Skin of body (tissue), 2 donors: ENCODE results near the gene ARL5C. TPM values are rescaled to one million over a fixed set of nuclear protein-coding genes. Genes with fewer than 3 reads are reported as not detected.
A peak's percentile ranks its signal among the peaks of the same experiment; 100 is the strongest.

Experiments
- DNase-seq: peaks from one replicate; lab custom pipeline; 2025; lab: John Stamatoyannopoulos, UW
- total RNA-seq: library from RNA; depleted of rRNA; stranded (reverse); fragments of >200 nt; gene quantifications from one replicate; pipeline ENCODE4 v1.2.3, GENCODE V29; 2014

ARL5C gene
- total RNA-seq, 1 donor from 2014 or later = not detected

- DNase-seq = peak; percentile 21
These were observed 28.4 kb upstream of the ARL5C start for GRCh38 chr17:39194089-39194984.

DNA sequence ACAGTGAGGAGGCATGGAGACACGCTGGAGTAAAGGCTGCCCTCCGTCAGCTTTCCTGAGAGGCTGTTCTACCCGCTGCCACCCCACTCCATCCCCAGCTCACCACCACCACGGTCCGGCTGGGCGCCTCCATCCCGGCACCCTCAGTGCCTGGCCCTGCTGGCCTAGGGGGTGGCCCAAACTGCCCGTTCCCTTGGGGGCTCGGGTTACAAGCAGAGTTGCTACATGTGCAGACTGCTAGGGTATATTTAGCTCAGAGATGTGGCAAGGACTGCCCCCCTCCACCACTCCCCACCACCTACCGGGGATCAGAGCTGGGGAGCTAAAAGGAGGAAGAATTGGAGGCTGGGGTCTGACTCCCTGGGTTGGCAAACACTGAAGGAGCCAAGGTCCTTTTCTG is 27.4 kb upstream of the ARL5C start:
- DNase-seq = no peak

DNA sequence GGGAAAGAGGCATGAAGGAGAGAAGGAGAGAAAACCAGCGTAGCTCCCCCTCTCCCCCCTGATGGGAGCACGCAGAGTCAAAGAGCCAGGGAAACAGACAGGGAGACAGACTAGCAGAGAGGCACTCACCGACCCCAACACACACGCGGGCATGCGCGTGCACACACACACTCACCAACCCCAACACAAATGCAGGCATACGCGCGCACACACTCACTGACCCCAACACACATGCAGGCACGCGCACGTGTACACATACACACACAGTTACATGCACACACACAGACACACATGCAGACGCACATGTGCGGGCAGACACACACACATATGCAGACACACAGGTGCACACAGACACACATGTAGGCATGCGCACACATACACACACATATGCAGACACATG is 26.9 kb upstream of the ARL5C start:
- DNase-seq = no peak

DNA sequence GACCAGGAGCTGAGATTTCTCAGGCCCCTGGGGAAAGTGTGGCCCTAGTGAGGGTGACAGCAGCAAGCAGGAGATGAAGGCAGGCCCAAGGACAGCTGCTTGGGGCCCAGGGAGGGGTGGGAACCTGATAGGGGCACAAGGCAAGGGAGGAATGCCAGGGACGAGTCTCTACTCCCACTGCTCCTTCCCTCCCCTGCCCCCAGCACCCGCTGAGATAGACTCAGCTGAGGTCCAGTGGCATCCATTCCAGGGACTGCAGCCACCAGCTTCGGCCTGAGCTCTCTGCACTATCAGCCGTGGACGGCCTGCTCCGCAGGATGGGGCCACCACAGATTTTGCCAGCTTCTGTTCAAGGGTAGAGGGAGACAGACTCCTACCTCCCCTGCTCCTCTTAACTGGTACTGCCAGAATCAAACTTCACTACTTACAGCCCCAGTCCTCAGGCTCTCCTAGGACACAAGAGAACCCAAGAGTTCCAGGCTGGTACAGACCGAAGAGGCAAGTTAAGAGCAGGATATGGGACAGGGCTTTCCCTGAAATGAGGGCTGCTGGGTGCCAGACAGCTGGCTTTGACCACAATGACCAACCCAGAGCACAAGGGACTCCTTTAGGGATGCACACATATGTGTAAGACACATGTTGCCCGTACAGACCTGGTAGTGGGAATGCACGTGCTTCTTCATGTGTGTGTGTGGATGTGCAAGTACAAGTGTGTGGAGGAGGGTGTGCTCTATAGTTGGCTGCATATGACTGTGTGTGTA is 26.0 kb upstream of the ARL5C start:
- DNase-seq = no peak

- no peak for DNase-seq
These were observed 21.3 kb upstream of the ARL5C start for GRCh38 chr17:39187152-39187830.

DNA sequence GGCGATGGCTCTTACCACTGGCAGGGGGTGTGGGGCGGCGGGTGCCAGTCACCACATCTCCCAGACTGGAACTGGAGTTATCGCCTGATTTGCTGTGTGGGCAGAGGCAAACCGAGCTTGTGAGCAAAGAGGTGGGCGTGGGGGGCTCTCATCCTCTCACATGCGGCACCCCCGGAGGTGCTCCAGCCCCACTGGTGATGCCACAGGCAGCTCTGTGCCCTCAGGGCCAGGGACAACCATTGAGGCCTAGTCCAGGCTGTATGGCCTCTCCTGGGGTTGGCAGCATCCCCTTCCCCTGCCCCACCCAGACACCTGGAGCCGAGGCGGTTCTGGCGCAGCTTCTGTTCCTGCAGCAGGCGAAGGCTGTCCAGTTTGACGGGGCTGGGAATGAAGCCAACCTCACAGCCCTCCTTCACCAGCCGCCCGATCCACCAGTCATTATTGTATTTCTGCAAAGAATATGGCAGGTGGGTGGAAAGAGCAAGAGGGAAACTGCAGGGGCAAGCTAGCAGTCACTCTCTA is 20.6 kb upstream of the ARL5C start:
- DNase-seq = no peak

DNA sequence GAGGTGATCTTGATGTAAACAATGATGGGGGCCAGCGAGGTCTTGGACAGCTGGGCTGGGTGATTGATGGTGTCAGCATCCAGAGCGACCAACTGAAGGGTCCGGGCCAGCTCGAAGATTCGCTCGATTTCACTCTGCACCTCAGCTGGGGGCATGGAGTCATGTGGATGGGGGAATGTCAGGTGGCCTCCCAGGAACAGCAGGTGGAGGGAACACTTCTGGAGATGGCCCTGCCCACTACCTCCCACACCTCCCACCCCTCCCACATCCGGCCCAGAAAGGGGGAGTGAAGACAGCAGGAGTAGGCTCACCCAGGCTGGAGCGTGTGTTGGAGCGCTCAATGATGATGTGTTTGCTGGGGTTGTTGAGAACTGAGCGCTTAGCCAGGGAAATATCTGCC is 17.8 kb upstream of the ARL5C start:
- DNase-seq = no peak

GRCh38 chr17:39183045-39183444 is 17.1 kb upstream of the ARL5C start:
- no peak for DNase-seq

DNA sequence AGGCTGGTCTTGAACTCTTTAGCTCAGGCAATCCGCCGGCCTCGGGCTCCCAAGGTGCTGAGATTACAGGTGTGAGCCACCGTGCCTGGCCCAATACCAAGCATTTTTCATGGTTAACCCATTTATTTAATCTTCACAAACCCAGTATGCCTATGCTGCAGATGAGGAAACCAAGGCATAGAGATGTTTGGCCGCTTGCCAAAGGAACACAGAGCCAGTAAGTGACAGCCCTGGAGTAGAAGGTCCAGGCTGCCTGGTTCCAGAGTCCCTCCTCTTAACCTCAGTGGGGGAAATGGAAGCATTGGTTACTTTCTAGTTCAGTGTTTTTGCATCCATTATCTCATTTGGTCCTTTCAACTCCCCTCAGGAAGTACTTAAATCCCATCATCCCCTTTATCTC is 15.3 kb upstream of the ARL5C start:
- DNase-seq = no peak

GRCh38 chr17:39178536-39178935 is 12.6 kb upstream of the ARL5C start:
- no peak for DNase-seq

DNA sequence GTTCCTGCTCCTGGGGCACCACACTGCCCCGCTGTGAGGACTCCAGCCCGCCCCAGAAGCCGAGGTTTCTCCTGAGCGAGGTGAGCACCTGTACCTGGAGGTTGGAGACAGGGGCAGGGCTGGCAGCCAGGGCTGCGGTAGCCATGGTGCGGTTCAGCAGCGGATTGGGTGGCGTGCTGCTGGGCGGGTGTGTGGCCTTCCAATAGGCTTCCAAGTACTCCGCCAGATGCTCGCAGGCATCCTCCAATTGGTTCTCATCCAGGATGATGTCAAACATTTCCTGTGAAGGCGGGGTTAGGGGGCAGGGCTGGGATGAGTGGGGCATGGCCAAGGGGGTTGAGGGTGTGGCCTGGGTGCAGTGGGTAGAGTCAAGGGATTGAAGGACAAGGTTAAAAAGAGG is 11.3 kb upstream of the ARL5C start:
- no peak for DNase-seq

GRCh38 chr17:39175695-39176093 is 9.7 kb upstream of the ARL5C start:
- DNase-seq = no peak

DNA sequence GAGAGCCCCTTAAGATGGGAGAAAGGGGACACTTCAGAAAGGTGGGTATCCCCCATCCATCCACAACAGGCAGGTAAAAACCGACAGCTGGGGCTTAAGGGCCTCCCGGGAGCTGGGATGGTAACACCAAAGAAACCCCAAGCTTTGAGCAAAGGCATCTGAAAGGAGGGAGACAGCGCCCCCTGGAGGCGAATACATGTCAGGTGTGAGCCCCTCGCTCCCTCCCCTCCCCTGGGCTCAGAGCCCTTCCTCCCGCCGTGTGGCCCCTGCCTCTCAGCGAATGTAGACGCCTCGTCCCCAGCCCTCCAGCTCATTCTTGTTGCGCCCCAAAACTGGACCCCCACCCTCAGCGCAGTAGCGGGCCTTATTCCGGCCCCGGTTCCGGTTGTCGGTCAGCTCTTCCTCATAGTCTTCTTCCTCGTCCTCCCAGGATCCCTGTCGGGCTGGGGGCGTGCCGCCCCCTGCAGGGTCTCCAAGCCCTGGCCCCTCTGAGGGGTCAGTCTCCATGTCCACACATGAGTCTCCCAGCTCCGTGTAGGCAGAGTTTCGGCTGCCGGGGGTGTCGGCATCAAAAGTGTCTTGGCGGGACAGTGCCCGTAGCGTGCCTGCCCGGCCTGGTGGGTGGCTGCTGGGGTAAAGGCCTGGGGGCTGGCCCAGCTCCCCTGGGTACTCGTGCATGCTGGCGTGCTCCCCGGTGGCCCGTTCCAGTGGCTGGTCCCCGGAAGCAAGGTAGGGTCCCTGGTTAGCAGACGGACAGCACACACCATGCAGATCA is 9.1 kb upstream of the ARL5C start:
- no peak for DNase-seq

DNA sequence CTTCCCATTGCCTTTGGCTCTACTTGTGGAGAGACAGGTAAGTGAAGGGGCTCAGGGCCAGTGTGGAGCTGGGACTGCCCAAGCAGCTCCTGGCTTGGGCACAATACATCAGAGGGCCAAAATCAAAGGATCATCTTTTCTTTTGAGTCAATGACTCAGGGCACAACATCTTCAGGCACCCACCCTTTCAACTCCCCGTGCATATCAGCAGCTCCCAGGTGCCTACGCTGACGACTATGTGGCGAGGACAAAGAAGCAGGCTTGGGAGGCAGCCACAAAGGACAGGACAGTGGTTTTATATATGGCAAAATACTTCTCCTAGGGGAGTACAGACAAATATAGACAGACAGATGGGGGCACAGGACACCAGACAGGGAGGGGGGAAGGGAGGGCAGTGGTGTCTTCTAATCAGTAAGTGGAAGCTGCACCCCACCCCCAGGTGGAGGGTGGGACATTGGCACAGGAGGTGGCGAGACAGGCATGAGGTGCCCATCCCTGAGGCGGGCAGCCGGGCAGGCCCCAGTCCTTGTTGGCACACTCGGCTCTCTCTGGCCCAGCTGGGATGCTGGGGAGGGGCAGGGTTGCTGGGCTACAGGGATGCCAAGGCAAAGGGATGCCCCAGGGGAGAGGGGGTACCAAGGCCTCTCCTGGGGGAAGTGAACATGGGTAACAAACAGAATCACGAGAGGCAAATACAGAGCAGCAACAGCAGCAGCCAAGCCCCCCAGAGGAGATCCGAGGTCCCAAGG is 7.7 kb upstream of the ARL5C start:
- no peak for DNase-seq

- no peak for DNase-seq
These were observed 7.1 kb upstream of the ARL5C start for GRCh38 chr17:39173080-39173479.

- no peak for DNase-seq
These were observed 6.0 kb upstream of the ARL5C start for GRCh38 chr17:39171933-39172332.

DNA sequence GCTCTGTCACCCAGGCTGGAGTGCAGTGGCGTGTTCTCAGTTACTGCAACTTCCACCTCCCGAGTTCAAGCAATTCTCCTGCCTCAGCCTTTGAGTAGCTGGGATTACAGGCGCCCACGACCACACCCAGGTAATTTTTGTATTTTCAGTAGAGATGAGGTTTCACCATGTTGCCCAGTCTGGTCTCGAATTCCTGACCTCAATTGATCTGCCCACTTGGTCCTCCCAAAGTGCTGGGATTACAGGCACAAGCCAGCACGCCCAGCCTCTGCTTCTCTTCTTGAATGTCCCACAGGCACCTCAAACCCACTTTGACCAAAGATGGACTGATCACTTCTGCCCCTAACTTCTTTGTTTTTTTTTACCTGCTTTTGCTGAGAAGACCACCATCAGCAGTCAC is 4.6 kb upstream of the ARL5C start:
- no peak for DNase-seq

- DNase-seq = no peak
These were observed 4.1 kb upstream of the ARL5C start for GRCh38 chr17:39170109-39170508.

DNA sequence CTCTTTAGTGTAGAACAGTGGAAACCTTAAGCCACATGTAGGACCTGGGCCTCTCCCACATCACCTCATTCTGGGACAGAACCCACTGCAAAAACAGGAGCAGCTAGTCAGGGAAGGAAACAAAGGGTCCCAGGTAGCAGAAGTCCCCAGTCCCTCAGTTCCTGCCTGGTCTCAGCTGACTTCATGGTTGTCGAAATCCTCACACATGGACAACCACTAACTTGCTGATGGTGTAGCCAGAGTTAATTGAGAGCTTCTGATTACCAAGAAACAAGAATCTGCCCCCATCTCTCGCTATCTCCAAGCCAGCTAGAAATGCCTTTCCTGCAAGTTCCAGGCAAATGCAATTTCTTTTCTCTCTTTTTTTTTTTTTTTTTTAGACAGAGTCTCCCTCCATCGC is 3.6 kb upstream of the ARL5C start:
- DNase-seq = no peak

GRCh38 chr17:39169101-39169500 is 3.1 kb upstream of the ARL5C start:
- DNase-seq = no peak
